ENCODE measurements around the gene LZIC.

The LZIC gene

DNA sequence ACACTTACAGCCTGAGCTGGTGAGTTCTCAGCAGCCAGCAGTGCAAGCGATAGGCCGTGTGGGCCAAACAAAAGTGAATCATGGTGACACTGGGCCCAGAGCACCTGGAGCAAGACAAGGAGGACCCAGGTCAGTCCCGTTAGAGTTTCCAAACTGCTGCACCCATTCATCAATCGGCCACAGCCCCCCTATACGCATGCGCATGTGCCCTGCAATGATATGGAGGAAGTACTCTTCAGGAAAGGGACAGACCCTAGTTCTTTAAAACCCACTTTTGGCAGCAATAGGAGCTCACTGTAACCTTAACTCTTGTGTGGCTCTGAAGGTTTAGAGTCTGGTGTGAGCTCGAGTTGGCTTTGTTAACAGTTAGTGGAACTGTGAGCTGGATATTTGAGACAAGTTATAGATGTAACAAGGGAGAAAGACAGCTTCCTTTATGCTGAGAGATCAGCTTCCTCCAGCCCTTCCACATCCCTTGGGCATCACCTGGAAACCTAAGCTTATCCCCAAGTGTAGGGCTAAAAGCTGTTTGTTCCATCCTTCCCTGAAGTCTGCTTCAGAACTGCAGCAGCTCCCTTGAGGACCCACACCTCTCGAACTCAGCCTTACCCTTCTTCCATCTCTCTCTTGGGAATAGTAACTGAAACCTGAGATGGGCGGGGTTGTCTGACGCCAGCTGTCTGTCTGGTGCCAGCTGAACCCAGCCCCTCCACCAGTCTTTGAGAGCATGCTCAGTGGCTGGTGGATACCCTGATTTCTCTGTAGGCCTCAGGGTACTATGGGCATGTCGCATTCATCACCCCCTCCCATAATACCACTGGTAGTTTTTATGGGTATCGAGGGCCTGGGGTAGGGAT lies 17.7 kb upstream of the LZIC start:
- H3K4me3 ChIP-seq (ENCODE audit: low read depth, low read length) = no peak overlapping the region
- TF ChIP-seq, protein P1, sequence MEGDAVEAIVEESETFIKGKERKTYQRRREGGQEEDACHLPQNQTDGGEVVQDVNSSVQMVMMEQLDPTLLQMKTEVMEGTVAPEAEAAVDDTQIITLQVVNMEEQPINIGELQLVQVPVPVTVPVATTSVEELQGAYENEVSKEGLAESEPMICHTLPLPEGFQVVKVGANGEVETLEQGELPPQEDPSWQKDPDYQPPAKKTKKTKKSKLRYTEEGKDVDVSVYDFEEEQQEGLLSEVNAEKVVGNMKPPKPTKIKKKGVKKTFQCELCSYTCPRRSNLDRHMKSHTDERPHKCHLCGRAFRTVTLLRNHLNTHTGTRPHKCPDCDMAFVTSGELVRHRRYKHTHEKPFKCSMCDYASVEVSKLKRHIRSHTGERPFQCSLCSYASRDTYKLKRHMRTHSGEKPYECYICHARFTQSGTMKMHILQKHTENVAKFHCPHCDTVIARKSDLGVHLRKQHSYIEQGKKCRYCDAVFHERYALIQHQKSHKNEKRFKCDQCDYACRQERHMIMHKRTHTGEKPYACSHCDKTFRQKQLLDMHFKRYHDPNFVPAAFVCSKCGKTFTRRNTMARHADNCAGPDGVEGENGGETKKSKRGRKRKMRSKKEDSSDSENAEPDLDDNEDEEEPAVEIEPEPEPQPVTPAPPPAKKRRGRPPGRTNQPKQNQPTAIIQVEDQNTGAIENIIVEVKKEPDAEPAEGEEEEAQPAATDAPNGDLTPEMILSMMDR (IDR thresholded peaks at IDR 0.05; ENCODE audit: low read depth, low read length, missing control alignments) = no peak
- no peak for DNase-seq (ENCODE audit: low read depth)

DNA sequence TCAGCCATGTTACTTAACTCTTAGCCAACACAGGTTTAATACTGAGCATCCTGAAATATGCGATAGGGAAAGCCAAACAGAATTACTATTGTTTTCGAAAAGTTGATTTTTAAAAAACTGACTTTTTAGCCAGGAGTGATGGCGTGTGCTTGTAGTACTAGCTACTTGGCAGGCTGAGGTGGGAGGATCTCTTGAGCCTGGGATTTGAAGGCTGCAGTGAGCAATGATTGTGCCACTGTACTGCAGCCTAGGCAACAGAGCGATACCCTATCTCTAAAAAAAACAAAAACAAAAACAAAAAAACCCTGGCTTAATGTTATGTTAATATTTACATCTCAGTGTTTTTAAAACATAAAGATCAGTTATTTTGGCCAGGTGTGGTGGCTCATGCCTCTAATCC lies 16.8 kb upstream of the LZIC start:
- TF ChIP-seq, protein P1 (IDR thresholded peaks at IDR 0.05; ENCODE audit: low read depth, low read length, missing control alignments) = no peak
- no peak for DNase-seq (ENCODE audit: low read depth)
- no peak overlapping the region for H3K4me3 ChIP-seq (ENCODE audit: low read depth, low read length)

DNA sequence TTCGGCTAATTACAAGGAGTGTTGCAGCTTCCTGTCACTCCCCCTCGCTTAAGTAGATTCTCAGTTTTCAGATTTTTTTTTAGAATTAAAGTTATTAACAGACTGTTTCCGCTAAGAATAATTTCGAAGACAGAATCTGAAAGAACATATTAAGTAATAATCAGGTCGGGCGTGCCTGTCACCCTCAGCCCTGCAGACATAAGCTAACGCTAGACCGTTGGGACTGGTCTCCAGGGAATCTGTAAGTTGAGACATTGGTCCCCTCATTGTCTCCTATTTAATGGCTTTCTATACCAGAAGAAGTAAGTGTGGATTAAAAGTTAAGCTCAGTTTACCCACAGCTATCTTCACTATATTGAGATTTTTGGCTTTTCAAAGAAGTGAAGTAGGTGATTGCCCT lies 14.5 kb upstream of the LZIC start:
- no peak overlapping the region for H3K4me3 ChIP-seq (ENCODE audit: low read depth, low read length)
- no peak for DNase-seq (ENCODE audit: low read depth)
- TF ChIP-seq, protein P1 (IDR thresholded peaks at IDR 0.05; ENCODE audit: low read depth, low read length, missing control alignments) = no peak

DNA sequence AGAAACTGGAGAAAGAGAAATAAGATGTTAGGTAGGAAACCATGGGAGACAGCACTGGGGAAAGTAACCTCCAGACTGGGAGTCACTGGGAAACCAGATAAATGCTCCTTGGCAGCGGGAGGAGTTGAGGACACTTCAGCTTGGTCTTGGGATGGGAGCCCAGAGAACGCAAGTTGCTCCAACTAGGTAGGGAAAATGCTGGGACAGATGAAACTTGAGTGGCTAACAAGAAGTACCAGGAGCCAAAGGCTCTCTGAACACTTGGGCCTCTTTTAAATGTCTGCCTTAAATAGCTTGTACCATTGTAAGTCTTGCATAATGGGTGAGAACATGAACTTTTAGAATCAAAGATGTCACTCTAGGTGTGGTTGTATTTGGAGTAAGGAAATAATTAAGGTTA lies 3.1 kb upstream of the LZIC start:
- TF ChIP-seq, protein P1 (IDR thresholded peaks at IDR 0.05; ENCODE audit: low read depth, low read length, missing control alignments) = no peak
- H3K4me3 ChIP-seq (ENCODE audit: low read depth, low read length) = no peak overlapping the region
- DNase-seq (ENCODE audit: low read depth) = no peak

DNA sequence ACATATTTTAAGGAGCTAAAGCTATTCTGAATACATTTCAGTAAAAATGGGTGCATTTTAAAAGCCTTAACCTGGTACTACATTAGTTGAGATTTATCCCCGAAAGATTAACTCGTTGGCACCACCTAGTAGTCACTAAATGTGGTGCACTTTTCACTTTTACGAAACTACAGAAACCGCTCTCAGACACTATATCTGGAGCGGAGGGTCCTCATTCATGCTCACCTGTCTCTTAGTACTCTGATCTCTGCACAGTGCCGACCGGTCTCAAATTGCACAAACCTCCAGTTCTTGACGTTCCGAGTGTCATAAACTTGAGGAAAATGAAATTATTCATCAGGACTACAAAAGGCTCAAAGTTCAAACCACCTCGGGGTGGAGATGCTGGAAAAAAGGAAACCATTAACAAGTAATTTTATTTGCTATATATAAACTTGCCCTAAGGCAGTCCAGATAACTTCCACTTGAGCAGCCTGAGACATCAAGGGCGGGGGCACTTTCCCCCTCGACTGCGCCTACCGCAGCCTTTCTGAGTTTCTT lies 722 bp downstream of the LZIC start:
- peak; percentile 48 for DNase-seq (ENCODE audit: low read depth)
- TF ChIP-seq, protein P1 (IDR thresholded peaks at IDR 0.05; ENCODE audit: low read depth, low read length, missing control alignments) = peak; percentile 54
- peak overlapping the region; percentile 96 for H3K4me3 ChIP-seq (ENCODE audit: low read depth, low read length)

DNA sequence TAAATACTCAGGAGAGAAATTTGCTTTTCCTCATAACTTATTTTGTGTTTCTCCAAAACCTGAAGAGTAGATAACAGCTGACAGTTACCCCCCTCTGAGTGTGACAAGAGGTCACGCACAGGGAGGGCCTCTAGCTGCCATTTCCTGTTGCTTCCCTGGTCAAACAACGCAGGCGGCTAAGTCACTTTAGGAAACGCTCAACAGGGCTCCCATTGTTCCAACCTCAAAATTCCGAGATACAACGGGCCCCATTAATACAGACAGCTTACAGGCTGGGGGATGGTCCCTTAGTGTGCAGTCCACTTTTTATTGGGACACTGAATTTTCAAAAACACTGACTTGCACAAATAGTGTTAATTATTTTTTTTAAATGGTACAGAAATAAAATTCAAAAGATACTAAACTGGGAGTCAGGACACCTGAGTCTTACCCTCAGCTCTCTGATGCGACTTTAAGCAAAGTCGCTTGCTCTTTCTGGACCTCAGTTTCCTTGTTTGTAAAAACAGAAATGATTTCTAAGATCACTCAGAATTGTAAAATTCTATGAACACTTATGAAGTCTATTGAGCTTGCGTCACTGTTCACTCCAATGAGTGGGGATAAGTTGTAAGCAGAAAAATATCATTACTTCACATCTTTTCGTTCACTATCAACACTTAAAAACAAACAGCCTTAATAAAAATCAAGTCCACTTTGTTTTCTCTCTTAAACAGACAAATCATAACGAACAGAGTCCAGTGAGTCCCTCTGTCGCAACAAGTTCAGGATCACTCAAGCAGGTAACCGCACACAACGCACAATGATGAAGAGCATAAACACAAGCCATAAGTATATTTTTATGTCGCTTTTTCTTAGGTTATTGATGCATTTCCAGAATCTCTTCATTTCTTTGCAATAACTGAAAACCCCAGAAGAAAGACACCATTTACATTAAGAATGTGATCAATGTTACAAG lies 13.5 kb downstream of the LZIC start:
- DNase-seq (ENCODE audit: low read depth) = no peak
- TF ChIP-seq, protein P1 (IDR thresholded peaks at IDR 0.05; ENCODE audit: low read depth, low read length, missing control alignments) = no peak
- no peak overlapping the region for H3K4me3 ChIP-seq (ENCODE audit: low read depth, low read length)
